Measurements from ENCODE around the gene CSH1. TPM values are rescaled to one million over a fixed set of nuclear protein-coding genes. Genes with fewer than 3 reads are reported as not detected.
"Not testable (repeated sequence)": the region's sequence is repeated elsewhere in the genome, so short reads cannot be mapped to it uniquely, and the experiment has no call there.

Gene CSH1
- not detected in 2 replicates for total RNA-seq

- intact Hi-C loops (cut with micrococcal nuclease), result not testable (repeated sequence)
Measured at GRCh38 chr17:63896524-63897354, at the start of gene CSH1. TSS of gene CSH1 (minus strand) at chr17:63896574. CDS start at chr17:63896511, 63 bp downstream.

- intact Hi-C loops (cut with micrococcal nuclease), result loop anchor here (1.0 to 2.0 kb wide), 4 partner anchors 14 to 75 kb away; partner anchors contain the start of genes CD79B and ICAM2
Measured at GRCh38 chr17:63945784-63946439, 49.5 kb upstream of the CSH1 start.

GRCh38 chr17:63944736-63945499, 48.5 kb upstream of the CSH1 start:
- intact Hi-C loops (cut with micrococcal nuclease), result no loop called here

- intact Hi-C loops (cut with micrococcal nuclease), result no loop called here
Measured at GRCh38 chr17:63943745-63944144, 47.4 kb upstream of the CSH1 start.

- intact Hi-C loops (cut with micrococcal nuclease), result no loop called here
Measured at GRCh38 chr17:63942309-63942985, 46.1 kb upstream of the CSH1 start.

GRCh38 chr17:63941751-63942150, 45.4 kb upstream of the CSH1 start:
- intact Hi-C loops (cut with micrococcal nuclease), result no loop called here

GRCh38 chr17:63941162-63941561, 44.8 kb upstream of the CSH1 start:
- intact Hi-C loops (cut with micrococcal nuclease), result no loop called here

GRCh38 chr17:63940584-63940983, 44.2 kb upstream of the CSH1 start:
- intact Hi-C loops (cut with micrococcal nuclease), result no loop called here

- intact Hi-C loops (cut with micrococcal nuclease), result no loop called here
Measured at GRCh38 chr17:63939884-63940283, 43.5 kb upstream of the CSH1 start.

GRCh38 chr17:63939401-63939800, 43.0 kb upstream of the CSH1 start:
- intact Hi-C loops (cut with micrococcal nuclease), result no loop called here

- intact Hi-C loops (cut with micrococcal nuclease), result no loop called here
Measured at GRCh38 chr17:63937920-63938319, 41.5 kb upstream of the CSH1 start.

GRCh38 chr17:63937319-63937718, 40.9 kb upstream of the CSH1 start:
- intact Hi-C loops (cut with micrococcal nuclease), result no loop called here

- intact Hi-C loops (cut with micrococcal nuclease), result loop anchor here (5.0 kb wide), 2 partner anchors 58 to 83 kb away; no protein-coding TSS in a partner anchor
Measured at GRCh38 chr17:63934183-63935112, 38.1 kb upstream of the CSH1 start.

GRCh38 chr17:63933598-63933997, 37.2 kb upstream of the CSH1 start:
- intact Hi-C loops (cut with micrococcal nuclease), result loop anchor here (5.0 kb wide), 2 partner anchors 59 to 84 kb away; no protein-coding TSS in a partner anchor

- intact Hi-C loops (cut with micrococcal nuclease), result loop anchor here (1.0 to 5.0 kb wide), 4 partner anchors 14 to 201 kb away; no protein-coding TSS in a partner anchor
Measured at GRCh38 chr17:63932721-63933120, 36.3 kb upstream of the CSH1 start.

GRCh38 chr17:63931981-63932561, 35.7 kb upstream of the CSH1 start, which contains the start of gene CD79B:
TSS of gene CD79B (minus strand) at chr17:63932331. CDS start at chr17:63932261, 70 bp downstream.
- intact Hi-C loops (cut with micrococcal nuclease), result loop anchor here (1.0 to 5.0 kb wide), 5 partner anchors 13 to 201 kb away; no protein-coding TSS in a partner anchor

GRCh38 chr17:63930951-63931575, 34.7 kb upstream of the CSH1 start:
- intact Hi-C loops (cut with micrococcal nuclease), result loop anchor here (1.0 to 5.0 kb wide), 3 partner anchors 12 to 86 kb away; no protein-coding TSS in a partner anchor
